GM12864 (cell line): ENCODE data around the gene ATG2B.
"Not testable (repeated sequence)": the region's sequence is repeated elsewhere in the genome, so short reads cannot be mapped to it uniquely, and the experiment has no call there.

Source experiments
- DNase-seq: peaks from one replicate; pipeline ENCODE4 v3.0.0-alpha.2; 2011; ENCODE audit warnings: low read depth
- H3K4me3 ChIP-seq: 2 replicates; pipeline ENCODE4 v1.5.1; 2011; ENCODE audit warnings: mild to moderate bottlenecking, low read depth, low read length, control low read depth
- TF ChIP-seq, protein P1 (sequence below): IDR thresholded peaks from 2 replicates; pipeline ENCODE4 v1.5.1; 2011; ENCODE audit warnings: low read depth, mild to moderate bottlenecking, moderate library complexity, low read length, control low read depth, inconsistent platforms; ENCODE audit errors: missing control alignments

Gene ATG2B

DNA sequence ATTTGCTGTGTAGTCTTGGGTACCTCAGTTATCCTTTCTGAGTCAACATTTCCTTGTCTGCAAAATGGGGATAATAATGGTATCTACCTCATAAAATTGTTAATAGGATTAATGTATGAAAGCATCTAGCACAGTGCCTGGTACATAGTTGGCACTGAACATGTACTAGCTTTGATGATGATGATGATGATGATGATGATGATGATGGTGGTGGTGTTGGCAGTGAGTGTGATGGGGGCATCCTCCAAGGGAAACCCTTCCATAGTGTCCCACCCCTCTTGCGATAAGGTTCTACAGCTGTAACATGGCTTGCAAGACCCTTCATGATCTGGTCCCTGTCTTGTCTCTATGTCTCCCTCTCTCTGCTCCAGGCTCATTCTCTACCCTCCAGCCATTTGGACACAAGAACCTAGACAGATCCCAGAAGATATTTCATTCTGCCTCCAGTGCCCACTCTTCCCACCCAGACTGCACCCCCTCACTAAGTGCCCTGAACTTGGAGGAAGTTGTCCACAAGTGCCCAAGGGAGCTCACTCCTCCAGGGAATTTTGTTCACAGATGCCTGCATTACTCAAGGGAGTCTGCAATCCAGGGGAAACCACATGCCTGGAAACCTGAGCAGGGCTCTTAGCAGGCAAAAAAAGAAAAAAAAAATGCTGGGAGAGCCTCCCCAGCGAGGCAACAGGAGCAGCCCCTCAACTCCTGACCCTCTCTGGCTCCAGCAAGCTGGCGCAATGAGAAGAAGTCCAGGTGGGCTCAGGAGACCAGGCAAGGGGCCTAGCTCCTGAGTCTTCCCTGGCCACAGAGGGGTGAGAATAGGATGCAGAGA lies 117.2 kb downstream of the ATG2B start:
- TF ChIP-seq, protein P1, sequence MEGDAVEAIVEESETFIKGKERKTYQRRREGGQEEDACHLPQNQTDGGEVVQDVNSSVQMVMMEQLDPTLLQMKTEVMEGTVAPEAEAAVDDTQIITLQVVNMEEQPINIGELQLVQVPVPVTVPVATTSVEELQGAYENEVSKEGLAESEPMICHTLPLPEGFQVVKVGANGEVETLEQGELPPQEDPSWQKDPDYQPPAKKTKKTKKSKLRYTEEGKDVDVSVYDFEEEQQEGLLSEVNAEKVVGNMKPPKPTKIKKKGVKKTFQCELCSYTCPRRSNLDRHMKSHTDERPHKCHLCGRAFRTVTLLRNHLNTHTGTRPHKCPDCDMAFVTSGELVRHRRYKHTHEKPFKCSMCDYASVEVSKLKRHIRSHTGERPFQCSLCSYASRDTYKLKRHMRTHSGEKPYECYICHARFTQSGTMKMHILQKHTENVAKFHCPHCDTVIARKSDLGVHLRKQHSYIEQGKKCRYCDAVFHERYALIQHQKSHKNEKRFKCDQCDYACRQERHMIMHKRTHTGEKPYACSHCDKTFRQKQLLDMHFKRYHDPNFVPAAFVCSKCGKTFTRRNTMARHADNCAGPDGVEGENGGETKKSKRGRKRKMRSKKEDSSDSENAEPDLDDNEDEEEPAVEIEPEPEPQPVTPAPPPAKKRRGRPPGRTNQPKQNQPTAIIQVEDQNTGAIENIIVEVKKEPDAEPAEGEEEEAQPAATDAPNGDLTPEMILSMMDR: no peak
- DNase-seq: no peak
- no peak overlapping the region for H3K4me3 ChIP-seq

DNA sequence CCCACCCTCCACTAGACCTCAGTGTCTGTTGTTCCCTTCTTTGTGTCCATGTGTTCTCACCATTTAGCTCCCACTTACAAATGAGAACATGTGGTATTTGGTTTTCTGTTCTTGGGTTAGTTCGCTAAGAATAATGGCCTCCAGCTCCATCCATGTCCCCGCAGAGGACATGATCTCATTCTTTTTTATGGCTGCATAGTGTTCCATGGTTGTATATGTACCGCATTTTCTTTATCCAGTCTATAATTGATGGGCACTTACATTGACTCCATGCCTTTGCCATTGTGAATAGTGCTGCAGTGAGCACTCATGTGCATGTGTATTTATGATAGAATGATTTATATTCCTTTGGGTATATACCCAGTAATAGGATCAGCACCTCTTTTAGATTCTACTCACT lies 118.1 kb downstream of the ATG2B start:
- not testable (repeated sequence) for DNase-seq, H3K4me3 ChIP-seq

DNA sequence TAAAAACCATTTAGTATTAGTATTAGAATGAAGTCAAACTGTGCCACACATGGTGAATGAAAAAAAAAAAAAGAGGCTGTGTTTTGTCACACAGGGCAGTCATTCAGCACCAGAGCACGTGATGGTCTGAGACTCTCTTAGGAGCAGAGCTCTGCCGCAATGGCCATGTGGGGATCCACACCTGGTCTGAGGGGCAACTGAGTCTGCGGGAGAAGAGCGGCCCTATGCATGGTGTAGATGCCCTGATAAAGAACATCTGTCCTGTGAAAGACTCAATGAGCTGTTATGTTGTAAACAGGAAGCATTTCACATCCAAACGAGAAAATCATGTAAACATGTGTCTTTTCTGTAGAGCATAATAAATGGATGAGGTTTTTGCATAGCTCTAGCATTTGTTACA lies 119.4 kb downstream of the ATG2B start:
- DNase-seq: no peak
- TF ChIP-seq, protein P1: no peak
- H3K4me3 ChIP-seq: no peak overlapping the region

DNA sequence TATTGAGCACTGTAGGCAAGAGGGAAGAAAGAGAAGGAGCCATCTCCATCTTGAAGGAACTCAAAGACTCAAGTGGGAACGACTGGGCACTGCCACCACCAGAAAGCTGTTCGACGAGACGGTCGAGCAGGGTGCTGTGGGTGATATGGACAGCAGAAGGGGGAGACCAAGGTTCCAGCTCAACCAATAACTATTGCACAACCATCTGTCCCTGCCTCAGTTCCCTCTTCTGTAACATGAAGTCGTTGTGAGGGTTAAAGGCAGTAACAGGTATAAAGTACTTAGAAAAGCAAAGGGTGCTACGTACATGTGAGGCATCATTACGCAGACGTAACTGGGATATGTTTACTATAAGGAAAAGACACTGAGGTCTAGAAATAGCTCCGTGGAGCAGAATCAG lies 121.0 kb downstream of the ATG2B start:
- TF ChIP-seq, protein P1: no peak
- no peak for DNase-seq
- no peak overlapping the region for H3K4me3 ChIP-seq

DNA sequence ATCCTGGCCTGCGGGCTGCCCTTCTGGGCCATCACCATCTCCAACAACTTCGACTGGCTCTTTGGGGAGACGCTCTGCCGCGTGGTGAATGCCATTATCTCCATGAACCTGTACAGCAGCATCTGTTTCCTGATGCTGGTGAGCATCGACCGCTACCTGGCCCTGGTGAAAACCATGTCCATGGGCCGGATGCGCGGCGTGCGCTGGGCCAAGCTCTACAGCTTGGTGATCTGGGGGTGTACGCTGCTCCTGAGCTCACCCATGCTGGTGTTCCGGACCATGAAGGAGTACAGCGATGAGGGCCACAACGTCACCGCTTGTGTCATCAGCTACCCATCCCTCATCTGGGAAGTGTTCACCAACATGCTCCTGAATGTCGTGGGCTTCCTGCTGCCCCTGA lies 122.5 kb downstream of the ATG2B start:
- no peak for DNase-seq
- H3K4me3 ChIP-seq: no peak overlapping the region
- TF ChIP-seq, protein P1: no peak

DNA sequence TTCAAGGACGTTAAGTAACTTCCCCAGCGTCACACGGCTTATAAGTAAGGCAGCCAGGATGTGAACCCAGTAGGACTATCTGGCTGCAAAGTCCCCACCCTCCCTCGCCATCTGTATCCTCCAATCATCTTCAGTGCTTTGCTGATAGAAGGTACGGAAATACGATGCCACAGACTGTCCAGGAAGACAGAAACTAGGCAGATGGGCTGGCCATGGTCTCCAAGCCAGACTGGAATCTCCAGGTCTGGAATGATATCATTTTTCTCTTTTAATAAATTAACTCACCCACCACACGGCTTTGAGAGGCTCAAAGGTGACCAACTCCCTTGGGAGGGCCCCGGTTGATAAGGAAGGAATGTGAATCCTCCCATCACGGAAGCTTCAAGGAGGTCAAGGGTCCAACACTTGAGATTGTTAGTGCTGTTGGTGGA lies 123.4 kb downstream of the ATG2B start:
- DNase-seq: no peak
- H3K4me3 ChIP-seq: no peak overlapping the region
- TF ChIP-seq, protein P1: no peak

DNA sequence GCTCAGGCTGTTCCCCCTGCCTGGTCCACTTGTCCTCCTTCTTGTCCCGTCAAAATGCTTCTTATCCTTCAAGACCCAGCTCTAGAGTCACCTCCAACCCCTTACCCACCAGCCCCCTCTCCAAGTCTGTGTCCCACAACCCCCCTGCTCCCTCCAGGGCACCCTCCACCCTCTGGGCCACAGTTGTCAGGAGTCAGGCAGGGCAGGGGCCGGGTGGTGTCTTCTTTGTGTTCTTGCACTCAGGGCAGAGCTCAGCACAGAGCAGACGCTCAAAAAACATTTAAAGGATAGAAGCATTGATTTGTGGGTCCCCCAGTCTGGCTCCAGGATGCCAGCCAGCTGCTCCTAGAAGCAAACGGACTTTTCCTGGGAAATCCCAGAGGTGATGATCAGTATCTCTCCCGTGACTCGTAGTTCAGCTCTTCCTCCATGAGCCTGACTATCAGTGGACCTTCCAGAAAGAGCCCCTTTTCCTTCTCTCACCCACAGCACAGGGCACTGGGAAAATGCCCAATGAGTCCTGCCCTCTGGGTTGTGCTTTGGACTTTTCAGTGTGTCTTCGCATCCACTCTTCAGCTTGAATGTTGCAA lies 124.4 kb downstream of the ATG2B start:
- no peak overlapping the region for H3K4me3 ChIP-seq
- TF ChIP-seq, protein P1: no peak
- DNase-seq: no peak
